PFSK-1 (cell line): ENCODE measurements around the gene HTR2A.

Experiments used
- FOXP2 ChIP-seq: optimal IDR thresholded peaks from 2 replicates; pipeline ENCODE3; 2011; ENCODE audit warnings: borderline replicate concordance, control low read depth, inconsistent platforms; ENCODE audit not compliant: insufficient read depth; ENCODE audit errors: extremely low read length, extremely low read depth
- POLR2AphosphoS5 ChIP-seq: IDR thresholded peaks from 2 replicates; pipeline ENCODE4 v1.6.1; 2012; ENCODE audit warnings: low read depth, mild to moderate bottlenecking, control low read depth, low read length, moderate library complexity
- SIN3A ChIP-seq: IDR thresholded peaks from 2 replicates; pipeline ENCODE4 v1.6.1; 2012; ENCODE audit warnings: mild to moderate bottlenecking, low read length, moderate library complexity, borderline replicate concordance; ENCODE audit not compliant: insufficient read depth
- TAF1 ChIP-seq: IDR thresholded peaks from 2 replicates; pipeline ENCODE4 v1.6.1; 2012; ENCODE audit warnings: low read length, control low read depth, borderline replicate concordance; ENCODE audit not compliant: insufficient read depth
- TF ChIP-seq, protein P1 (sequence below), 2 experiments: IDR thresholded peaks; 2 replicates each; pipeline versions ENCODE4 v1.6.1 to v1.8.0; 2011 to 2012; ENCODE audit warnings: low read depth in 2 of 2, low read length in 2 of 2, control low read depth in 1 of 2, inconsistent platforms in 1 of 2, mild to moderate bottlenecking in 1 of 2, moderate library complexity in 1 of 2; ENCODE audit not compliant: insufficient read depth in 1 of 2

HTR2A gene

GRCh38 chr13:46822551-46822950 is 74.3 kb downstream of the HTR2A start:
- TF ChIP-seq, protein P1, sequence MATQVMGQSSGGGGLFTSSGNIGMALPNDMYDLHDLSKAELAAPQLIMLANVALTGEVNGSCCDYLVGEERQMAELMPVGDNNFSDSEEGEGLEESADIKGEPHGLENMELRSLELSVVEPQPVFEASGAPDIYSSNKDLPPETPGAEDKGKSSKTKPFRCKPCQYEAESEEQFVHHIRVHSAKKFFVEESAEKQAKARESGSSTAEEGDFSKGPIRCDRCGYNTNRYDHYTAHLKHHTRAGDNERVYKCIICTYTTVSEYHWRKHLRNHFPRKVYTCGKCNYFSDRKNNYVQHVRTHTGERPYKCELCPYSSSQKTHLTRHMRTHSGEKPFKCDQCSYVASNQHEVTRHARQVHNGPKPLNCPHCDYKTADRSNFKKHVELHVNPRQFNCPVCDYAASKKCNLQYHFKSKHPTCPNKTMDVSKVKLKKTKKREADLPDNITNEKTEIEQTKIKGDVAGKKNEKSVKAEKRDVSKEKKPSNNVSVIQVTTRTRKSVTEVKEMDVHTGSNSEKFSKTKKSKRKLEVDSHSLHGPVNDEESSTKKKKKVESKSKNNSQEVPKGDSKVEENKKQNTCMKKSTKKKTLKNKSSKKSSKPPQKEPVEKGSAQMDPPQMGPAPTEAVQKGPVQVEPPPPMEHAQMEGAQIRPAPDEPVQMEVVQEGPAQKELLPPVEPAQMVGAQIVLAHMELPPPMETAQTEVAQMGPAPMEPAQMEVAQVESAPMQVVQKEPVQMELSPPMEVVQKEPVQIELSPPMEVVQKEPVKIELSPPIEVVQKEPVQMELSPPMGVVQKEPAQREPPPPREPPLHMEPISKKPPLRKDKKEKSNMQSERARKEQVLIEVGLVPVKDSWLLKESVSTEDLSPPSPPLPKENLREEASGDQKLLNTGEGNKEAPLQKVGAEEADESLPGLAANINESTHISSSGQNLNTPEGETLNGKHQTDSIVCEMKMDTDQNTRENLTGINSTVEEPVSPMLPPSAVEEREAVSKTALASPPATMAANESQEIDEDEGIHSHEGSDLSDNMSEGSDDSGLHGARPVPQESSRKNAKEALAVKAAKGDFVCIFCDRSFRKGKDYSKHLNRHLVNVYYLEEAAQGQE (IDR thresholded peaks at IDR 0.05; ENCODE audit: insufficient read depth in 1 of 2, low read depth in 2 of 2, low read length in 2 of 2) = no peak
- TF ChIP-seq TAF1 (no peak), SIN3A (no peak), POLR2AphosphoS5 (no peak), FOXP2 (no peak)

GRCh38 chr13:46817838-46818476 is 78.9 kb downstream of the HTR2A start:
- TF ChIP-seq POLR2AphosphoS5 (no peak), FOXP2 (no peak), SIN3A (no peak), TAF1 (no peak)
- TF ChIP-seq, protein P1 (IDR thresholded peaks at IDR 0.05; ENCODE audit: insufficient read depth in 1 of 2, low read depth in 2 of 2, low read length in 2 of 2) = no peak

DNA sequence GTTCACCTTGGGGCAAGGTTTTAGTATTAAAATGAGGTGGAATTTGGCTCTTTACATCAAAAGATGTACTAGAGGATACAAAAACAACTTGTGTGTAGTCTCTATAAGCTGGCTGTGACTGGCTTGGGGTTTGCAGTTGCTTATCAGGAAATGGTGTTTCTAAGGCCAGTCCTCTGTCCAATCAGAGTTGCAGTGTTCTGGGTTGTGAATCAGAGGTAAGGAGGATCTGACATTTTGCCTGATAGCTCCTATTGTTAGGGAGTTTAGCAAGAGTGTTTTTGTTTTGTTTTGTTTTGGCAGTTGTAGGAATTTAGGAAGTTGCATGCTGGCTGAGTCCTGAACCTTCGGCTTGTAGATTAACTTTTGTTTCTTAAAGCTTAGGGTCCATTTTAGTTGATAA is 79.8 kb downstream of the HTR2A start:
- TF ChIP-seq, protein P1 (IDR thresholded peaks at IDR 0.05; ENCODE audit: insufficient read depth in 1 of 2, low read depth in 2 of 2, low read length in 2 of 2) = no peak
- TF ChIP-seq FOXP2 = no peak
- TF ChIP-seq POLR2AphosphoS5 = no peak
- TF ChIP-seq SIN3A = no peak
- TF ChIP-seq TAF1 = no peak

GRCh38 chr13:46816371-46816770 is 80.5 kb downstream of the HTR2A start:
- TF ChIP-seq POLR2AphosphoS5 (no peak), SIN3A (no peak), FOXP2 (no peak), TAF1 (no peak)
- TF ChIP-seq, protein P1 (IDR thresholded peaks at IDR 0.05; ENCODE audit: insufficient read depth in 1 of 2, low read depth in 2 of 2, low read length in 2 of 2) = no peak

DNA sequence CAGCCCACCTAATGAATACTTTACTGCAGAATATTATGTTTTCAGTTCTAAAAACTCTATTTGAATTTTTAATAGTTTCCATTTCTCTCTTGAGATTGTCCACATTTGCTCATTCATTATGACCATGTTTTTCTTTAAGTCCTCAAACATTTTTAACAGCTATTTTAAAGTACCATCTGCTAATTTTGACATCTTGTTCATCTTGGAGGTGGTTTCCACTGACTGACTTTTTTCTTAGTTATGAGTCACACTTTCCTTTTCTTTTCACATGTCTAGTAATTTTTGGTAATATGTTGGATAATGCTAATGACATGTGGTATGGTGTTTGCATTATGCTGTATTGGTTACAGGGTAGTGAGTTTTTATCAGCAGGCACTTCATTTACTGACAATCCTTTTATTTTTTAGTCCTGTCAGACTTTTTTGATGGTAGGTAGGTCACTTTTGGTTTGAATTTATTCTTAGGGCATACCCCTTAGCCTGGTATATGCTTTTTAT is 84.5 kb downstream of the HTR2A start:
- TF ChIP-seq FOXP2 = no peak
- no peak for TF ChIP-seq SIN3A
- no peak for TF ChIP-seq POLR2AphosphoS5
- TF ChIP-seq TAF1 = no peak
- TF ChIP-seq, protein P1 (IDR thresholded peaks at IDR 0.05; ENCODE audit: insufficient read depth in 1 of 2, low read depth in 2 of 2, low read length in 2 of 2) = no peak
